Stimulated activated CD8-positive, alpha-beta memory T cell treated with anti-CD3 and anti-CD28 coated beads, Interleukin-15, amount 100 ng/mL, for 4 hours (primary cell): Measurements from ENCODE around the gene SLC25A22.

Source experiments
- DNase-seq, 2 donors: peaks; one replicate each; pipeline ENCODE4 v3.0.0-alpha.2; 2020; ENCODE audit warnings: low read depth in 2 of 2

SLC25A22 gene

GRCh38 chr11:747158-748006 is 50.7 kb downstream of the SLC25A22 start, which contains the start of gene TALDO1:
Gene TALDO1 (plus strand): TSS chr11:747464. CDS start chr11:747482, 18 bp downstream.
- peak; percentile 47 to 69 for DNase-seq

GRCh38 chr11:746289-747157 is 51.6 kb downstream of the SLC25A22 start:
- DNase-seq = no peak

- DNase-seq = no peak
Observed at GRCh38 chr11:745428-745827, 52.7 kb downstream of the SLC25A22 start.

DNA sequence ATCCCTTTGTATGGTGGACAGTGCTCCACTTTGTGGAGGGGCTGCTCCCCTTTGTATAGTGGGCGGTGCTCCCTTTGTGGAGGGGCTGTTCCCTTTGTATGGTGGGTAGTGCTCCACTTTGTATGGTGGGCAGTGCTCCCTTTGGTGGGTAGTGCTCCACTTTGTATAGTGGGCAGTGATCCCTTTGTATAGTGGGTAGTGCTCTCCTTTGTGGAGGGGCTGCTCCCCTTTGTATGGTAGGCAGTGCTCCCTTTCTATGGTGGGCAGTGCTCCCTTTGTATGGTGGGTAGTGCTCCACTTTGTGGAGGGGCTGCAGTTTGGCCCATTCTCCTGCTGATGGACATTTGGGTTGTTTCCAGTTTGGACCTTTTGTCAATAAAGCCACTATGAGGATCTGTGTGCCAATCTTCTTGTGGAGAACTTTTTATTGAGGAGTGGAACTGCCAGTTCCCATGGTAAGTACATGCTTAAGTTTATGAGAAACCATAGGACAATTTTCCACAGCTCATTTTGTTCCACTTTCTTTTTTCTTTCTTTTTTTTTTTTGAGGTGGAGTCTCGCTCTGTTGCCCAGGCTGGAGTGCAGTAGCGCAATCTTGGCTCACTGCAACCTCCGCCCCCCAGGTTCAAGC is 55.4 kb downstream of the SLC25A22 start:
- no peak for DNase-seq

- no peak for DNase-seq
Observed at GRCh38 chr11:742156-742546, 55.9 kb downstream of the SLC25A22 start.
